Gastrocnemius medialis (tissue), 4 donors: ENCODE data around the gene SYMPK. TPM values are rescaled to one million over a fixed set of nuclear protein-coding genes. Genes with fewer than 3 reads are reported as not detected.

Source experiments
- ATAC-seq, 2 donors: fragments of 150-250 bp; one replicate each; pipeline ENCODE4 v1.9.1; 2016
- DNase-seq, 2 donors: peaks; one replicate each; pipeline ENCODE4 v3.0.0-alpha.2; 2019
- H3K27ac ChIP-seq, 4 donors: fragments of 200-600 bp; sonication (generic); 1 replicate in 1 of 4; 2 replicates in 3 of 4; pipeline ENCODE4 v1.5.1; 2016 to 2018; ENCODE audit warnings: mild to moderate bottlenecking in 2 of 4, moderate library complexity in 1 of 4
- H3K27me3 ChIP-seq, 3 donors: fragments of 200-600 bp; sonication (generic) in 2 of 3; 1 replicate in 1 of 3; 2 replicates in 2 of 3; pipeline versions ENCODE4 v1.5.1 to v1.6.0; 2016 to 2019; ENCODE audit warnings: mild to moderate bottlenecking in 1 of 3, moderate library complexity in 1 of 3
- H3K36me3 ChIP-seq, 2 donors: fragments of 200-600 bp; sonication (generic) in 1 of 2; one replicate each; pipeline ENCODE4 v1.5.1; 2017 to 2018
- H3K4me1 ChIP-seq, 2 donors: fragments of 200-600 bp; sonication (generic) in 1 of 2; one replicate each; pipeline ENCODE4 v1.5.1; 2016 to 2017; ENCODE audit warnings: mild to moderate bottlenecking in 2 of 2
- H3K4me3 ChIP-seq, 4 donors: fragments of 200-600 bp; sonication (generic) in 3 of 4; 1 replicate in 1 of 4; 2 replicates in 3 of 4; pipeline ENCODE4 v1.5.1; 2016 to 2019; ENCODE audit warnings: mild to moderate bottlenecking in 2 of 4
- H3K9me3 ChIP-seq, 3 donors: fragments of 200-600 bp; sonication (generic) in 2 of 3; 1 replicate in 1 of 3; 2 replicates in 2 of 3; pipeline ENCODE4 v1.5.1; 2016 to 2019
- CTCF ChIP-seq, 5 experiments: fragments of 450-650 bp in 3 of 5; fragments of 200-600 bp in 2 of 5; sonication (generic) in 2 of 5; IDR thresholded peaks in 4 of 5; conservative IDR thresholded peaks in 1 of 5; 1 replicate in 4 of 5; 2 replicates in 1 of 5; pipeline ENCODE4 v1.5.1; 2016 to 2019; ENCODE audit warnings: antibody characterized with exemption in 5 of 5, mild to moderate bottlenecking in 3 of 5, moderate library complexity in 3 of 5
- POLR2A ChIP-seq, 2 donors: fragments of 450-650 bp; IDR thresholded peaks; one replicate each; pipeline ENCODE4 v1.6.1; 2017; ENCODE audit warnings: antibody characterized with exemption in 2 of 2, mild to moderate bottlenecking in 2 of 2, moderate library complexity in 2 of 2
- in situ Hi-C, 4 donors: fragments of 200-750 bp; cut with MboI; loops; one replicate each; pipeline versions ENCODE4 v1.15.0 to v1.8.0; 2017; ENCODE audit warnings: low sequenced_read_pairs in 4 of 4
- intact Hi-C: fragments of 100-400 bp; cut with DNase I; formaldehyde crosslinking; loops from one replicate; pipeline ENCODE4 v1.15.1; 2023; ENCODE audit warnings: low total_unique reads
- total RNA-seq, 4 donors: library from RNA; depleted of rRNA; stranded (reverse); fragments of >200 nt; gene quantifications; one replicate each; pipeline versions ENCODE4 v1.1.0 to v1.2.3, GENCODE V29; 2016

SYMPK gene
- total RNA-seq, 4 donors from 2014 or later = 14.1 to 64.6 (median 34.9) TPM

GRCh38 chr19:45828945-45829344, 34.0 kb downstream of the SYMPK start:
- no peaks in the 10 kb centered on the region for H3K9me3 ChIP-seq
- no peak overlapping the region for H3K4me3 ChIP-seq
- DNase-seq = no peak
- H3K4me1 ChIP-seq = peaks cover 0 to 5% of the 10 kb centered on the region in 2 donors
- no peak overlapping the region for H3K27ac ChIP-seq
- no peak for ATAC-seq
- no peaks in the 10 kb centered on the region for H3K27me3 ChIP-seq
- peaks cover 0 to 98% of the 10 kb centered on the region in 2 donors for H3K36me3 ChIP-seq
- intact Hi-C loops (no loop called here), in situ Hi-C loops (no loop called here)
- no peak for TF ChIP-seq POLR2A (IDR thresholded peaks at IDR 0.05)
- no peak for TF ChIP-seq CTCF (IDR thresholded peaks at IDR 0.05 in 4 of 5, conservative IDR thresholded peaks at IDR 0.05 in 1 of 5)

DNA sequence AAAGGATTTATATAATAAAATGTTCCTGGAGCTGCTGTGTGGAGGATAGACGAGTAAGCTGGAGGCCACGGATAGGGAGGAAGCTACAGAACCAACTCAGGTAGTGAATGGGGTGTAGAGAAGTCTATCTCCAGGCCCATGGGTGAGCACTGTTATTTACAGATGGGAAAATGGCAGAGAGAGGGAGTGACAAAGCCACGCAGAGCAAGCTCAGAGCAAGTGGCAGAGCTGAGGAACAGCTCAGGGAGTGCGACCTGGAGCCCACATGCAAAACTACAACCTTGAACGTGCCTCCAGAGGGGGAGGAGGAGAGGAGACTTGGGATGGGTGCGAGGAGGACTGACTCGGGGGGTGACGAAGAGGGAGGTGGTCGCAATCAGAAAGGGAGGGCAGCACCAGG, 34.4 kb downstream of the SYMPK start:
- no peak for ATAC-seq
- intact Hi-C loops (no loop called here), in situ Hi-C loops (no loop called here)
- TF ChIP-seq CTCF (IDR thresholded peaks at IDR 0.05 in 4 of 5, conservative IDR thresholded peaks at IDR 0.05 in 1 of 5) = no peak
- TF ChIP-seq POLR2A (IDR thresholded peaks at IDR 0.05) = no peak
- Histone ChIP-seq H3K27me3 (no peaks in the 10 kb centered on the region), H3K27ac (no peak overlapping the region), H3K4me1 (peaks cover 0 to 7% of the 10 kb centered on the region in 2 donors), H3K36me3 (peaks cover 0 to 98% of the 10 kb centered on the region in 2 donors), H3K9me3 (no peaks in the 10 kb centered on the region), H3K4me3 (no peak overlapping the region)
- no peak for DNase-seq

DNA sequence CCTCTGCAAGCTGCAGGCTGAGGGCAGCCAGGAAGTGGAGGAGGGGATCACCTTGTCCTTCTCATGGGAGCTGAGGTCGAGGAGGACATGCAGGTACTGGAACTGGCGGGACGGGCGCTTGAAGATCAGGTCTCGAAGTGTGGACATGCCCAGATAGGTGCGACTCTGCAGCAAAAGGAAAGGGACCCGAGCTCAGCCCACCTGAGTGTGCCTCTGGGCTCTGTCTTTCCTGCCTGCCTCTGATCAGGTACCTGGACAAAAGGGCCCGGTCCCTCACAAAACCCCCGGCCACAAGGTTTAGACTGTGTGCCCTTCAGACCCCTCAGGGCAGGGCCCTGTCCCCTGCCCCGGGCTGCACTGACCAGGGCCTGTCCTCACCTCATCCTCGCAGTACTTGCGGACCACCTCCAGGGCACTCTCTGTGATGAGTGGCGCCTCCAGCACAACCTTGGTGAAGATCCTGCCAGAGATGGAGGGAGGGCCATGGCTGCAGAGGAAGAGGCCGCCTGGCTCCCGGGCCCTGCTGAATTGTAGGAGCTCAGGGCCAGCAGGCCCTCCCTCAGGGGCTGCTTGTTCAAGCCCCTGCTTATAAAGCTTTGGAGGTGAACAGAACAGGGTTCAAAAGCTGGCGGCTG, 35.4 kb downstream of the SYMPK start:
- DNase-seq (no peak), ATAC-seq (no peak)
- in situ Hi-C loops = no loop called here
- no peak for TF ChIP-seq CTCF (IDR thresholded peaks at IDR 0.05 in 4 of 5, conservative IDR thresholded peaks at IDR 0.05 in 1 of 5)
- TF ChIP-seq POLR2A (IDR thresholded peaks at IDR 0.05) = no peak
- Histone ChIP-seq H3K9me3 (no peaks in the 10 kb centered on the region), H3K36me3 (peaks cover 0 to 95% of the 10 kb centered on the region in 2 donors), H3K27ac (no peak overlapping the region), H3K27me3 (no peaks in the 10 kb centered on the region), H3K4me3 (no peak overlapping the region), H3K4me1 (peaks cover 0 to 7% of the 10 kb centered on the region in 2 donors)
- intact Hi-C loops = no loop called here

GRCh38 chr19:45826934-45827333, 36.0 kb downstream of the SYMPK start:
- DNase-seq (no peak), ATAC-seq (no peak)
- Histone ChIP-seq H3K36me3 (peaks cover 0 to 92% of the 10 kb centered on the region in 2 donors), H3K27me3 (no peaks in the 10 kb centered on the region), H3K4me1 (peaks cover 0 to 7% of the 10 kb centered on the region in 2 donors), H3K9me3 (no peaks in the 10 kb centered on the region), H3K4me3 (no peak overlapping the region), H3K27ac (no peak overlapping the region)
- in situ Hi-C loops (no loop called here), intact Hi-C loops (no loop called here)
- TF ChIP-seq CTCF (IDR thresholded peaks at IDR 0.05 in 4 of 5, conservative IDR thresholded peaks at IDR 0.05 in 1 of 5) (no peak), POLR2A (IDR thresholded peaks at IDR 0.05) (no peak)
